GM21723 (cell line): ENCODE data around the gene VAMP2.
"Not testable (repeated sequence)": the region's sequence is repeated elsewhere in the genome, so short reads cannot be mapped to it uniquely, and the experiment has no call there.

Experiments used
- ATAC-seq: cut with Tn5 transposase; IDR thresholded peaks from one replicate; pipeline ENCODE4 v1.9.1; 2021; ENCODE audit warnings: mild to moderate bottlenecking, moderate library complexity; ENCODE audit not compliant: unreplicated experiment

Gene VAMP2

GRCh38 chr17:8176197-8176940 lies 13.6 kb upstream of the VAMP2 start, which contains the start of gene TMEM107:
TSS of gene TMEM107 (minus strand) at chr17:8176380. CDS start at chr17:8176286, 94 bp downstream.
- ATAC-seq: peak; percentile 55

- peak; percentile 7 for ATAC-seq
These were observed 13.0 kb upstream of the VAMP2 start for GRCh38 chr17:8175795-8176196.

GRCh38 chr17:8173871-8174322 lies 11.1 kb upstream of the VAMP2 start:
- no peak for ATAC-seq

- peak; percentile 68 for ATAC-seq
These were observed 10.5 kb upstream of the VAMP2 start for GRCh38 chr17:8173056-8173870.

- ATAC-seq: not testable (repeated sequence)
These were observed 7.4 kb upstream of the VAMP2 start for GRCh38 chr17:8170186-8170585.

- no peak for ATAC-seq
These were observed 4.8 kb upstream of the VAMP2 start for GRCh38 chr17:8167526-8167925.

GRCh38 chr17:8166731-8167130 lies 4.0 kb upstream of the VAMP2 start:
- no peak for ATAC-seq

- ATAC-seq: no peak
These were observed 2.0 kb upstream of the VAMP2 start for GRCh38 chr17:8164815-8165131.

GRCh38 chr17:8163978-8164814 lies 1.4 kb upstream of the VAMP2 start:
- ATAC-seq: no peak

- no peak for ATAC-seq
These were observed 539 bp upstream of the VAMP2 start for GRCh38 chr17:8162997-8163977.

- ATAC-seq: no peak
These were observed 1.2 kb downstream of the VAMP2 start for GRCh38 chr17:8161289-8162232.

- ATAC-seq: no peak
These were observed 2.0 kb downstream of the VAMP2 start for GRCh38 chr17:8160741-8161221.

GRCh38 chr17:8160224-8160577 lies 2.5 kb downstream of the VAMP2 start:
- no peak for ATAC-seq

GRCh38 chr17:8159459-8160223 lies 3.1 kb downstream of the VAMP2 start:
- no peak for ATAC-seq

- ATAC-seq: no peak
These were observed 3.7 kb downstream of the VAMP2 start for GRCh38 chr17:8159032-8159400.

- ATAC-seq: peak; percentile 17
These were observed 4.3 kb downstream of the VAMP2 start for GRCh38 chr17:8158267-8159031.

- peak; percentile 67 for ATAC-seq
These were observed 6.3 kb downstream of the VAMP2 start for GRCh38 chr17:8156246-8156992.
